Measurements from ENCODE around the gene TMEM200B. TPM values are rescaled to one million over a fixed set of nuclear protein-coding genes. Genes with fewer than 3 reads are reported as not detected.
"Not testable (repeated sequence)": the region's sequence is repeated elsewhere in the genome, so short reads cannot be mapped to it uniquely, and the experiment has no call there.

Gene TMEM200B
- total and polyA plus RNA-seq, 4 donors, result 1.9 to 10.5 (median 4.7) TPM

DNA sequence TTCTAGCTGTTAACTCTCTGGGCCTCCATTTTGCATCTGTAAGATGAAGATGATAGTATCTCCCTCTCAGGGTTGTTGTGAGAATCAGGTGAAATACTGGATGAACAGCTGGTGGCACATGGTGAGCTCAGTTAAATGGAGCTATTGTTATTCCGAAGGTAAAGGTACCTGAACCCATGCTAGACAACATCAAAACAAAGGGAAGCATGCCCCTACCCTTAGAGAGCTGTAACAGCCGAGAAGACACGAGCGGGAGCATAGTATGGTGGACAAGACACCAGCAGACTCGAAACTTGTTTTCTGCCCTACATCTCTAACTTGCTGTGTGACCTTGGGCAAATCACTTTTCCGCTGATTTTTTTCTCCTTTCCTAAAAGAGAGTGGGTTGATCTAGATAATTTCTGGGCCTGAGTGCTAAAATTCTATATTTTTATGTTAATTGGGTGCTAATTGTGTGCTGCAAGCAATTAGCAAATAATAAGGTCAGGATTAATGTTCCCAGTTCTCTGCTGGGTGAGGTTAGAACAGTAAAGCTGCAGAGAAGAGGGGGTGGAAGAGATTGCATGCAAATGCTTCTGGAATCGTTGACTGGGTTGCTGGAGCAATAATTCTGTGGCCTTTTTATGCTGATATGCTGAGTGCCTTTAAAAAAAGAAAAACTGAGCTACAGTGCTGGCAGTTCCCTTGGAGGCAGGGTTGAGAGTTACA lies 10.8 kb downstream of the TMEM200B start:
- no peak for DNase-seq
- Histone ChIP-seq H3K36me3 (ENCODE audit: control insufficient read depth in 4 of 4, insufficient read depth in 4 of 4, low read length in 4 of 4) (peaks cover 0 to 35% (median 5%) of the 10 kb centered on the region in 4 donors), H3K9me3 (ENCODE audit: control insufficient read depth in 4 of 4, insufficient read depth in 3 of 4, low read length in 3 of 4) (no peaks in the 10 kb centered on the region), H3K4me1 (ENCODE audit: control insufficient read depth in 5 of 5, insufficient read depth in 5 of 5, low read length in 5 of 5) (no peaks in the 10 kb centered on the region), H3K4me3 (no peak overlapping the region), H3K9ac (ENCODE audit: insufficient read depth in 1 of 2, low read length in 2 of 2) (no peak overlapping the region), H3K27ac (ENCODE audit: low read depth in 1 of 2, low read length in 1 of 2) (no peak overlapping the region), H3K27me3 (ENCODE audit: control insufficient read depth in 3 of 3, insufficient read depth in 3 of 3, low read length in 2 of 3) (no peaks in the 10 kb centered on the region)
- no peak for ATAC-seq (ENCODE audit: insufficient read depth, low FRiP score)
- TF ChIP-seq, protein P1, sequence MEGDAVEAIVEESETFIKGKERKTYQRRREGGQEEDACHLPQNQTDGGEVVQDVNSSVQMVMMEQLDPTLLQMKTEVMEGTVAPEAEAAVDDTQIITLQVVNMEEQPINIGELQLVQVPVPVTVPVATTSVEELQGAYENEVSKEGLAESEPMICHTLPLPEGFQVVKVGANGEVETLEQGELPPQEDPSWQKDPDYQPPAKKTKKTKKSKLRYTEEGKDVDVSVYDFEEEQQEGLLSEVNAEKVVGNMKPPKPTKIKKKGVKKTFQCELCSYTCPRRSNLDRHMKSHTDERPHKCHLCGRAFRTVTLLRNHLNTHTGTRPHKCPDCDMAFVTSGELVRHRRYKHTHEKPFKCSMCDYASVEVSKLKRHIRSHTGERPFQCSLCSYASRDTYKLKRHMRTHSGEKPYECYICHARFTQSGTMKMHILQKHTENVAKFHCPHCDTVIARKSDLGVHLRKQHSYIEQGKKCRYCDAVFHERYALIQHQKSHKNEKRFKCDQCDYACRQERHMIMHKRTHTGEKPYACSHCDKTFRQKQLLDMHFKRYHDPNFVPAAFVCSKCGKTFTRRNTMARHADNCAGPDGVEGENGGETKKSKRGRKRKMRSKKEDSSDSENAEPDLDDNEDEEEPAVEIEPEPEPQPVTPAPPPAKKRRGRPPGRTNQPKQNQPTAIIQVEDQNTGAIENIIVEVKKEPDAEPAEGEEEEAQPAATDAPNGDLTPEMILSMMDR (IDR thresholded peaks at IDR 0.05; ENCODE audit: control extremely low read depth, extremely low read depth), result no peak
- WGBS, 2 donors, result 91 to 93% methylated on average over 7 of the region's 7 CpGs

DNA sequence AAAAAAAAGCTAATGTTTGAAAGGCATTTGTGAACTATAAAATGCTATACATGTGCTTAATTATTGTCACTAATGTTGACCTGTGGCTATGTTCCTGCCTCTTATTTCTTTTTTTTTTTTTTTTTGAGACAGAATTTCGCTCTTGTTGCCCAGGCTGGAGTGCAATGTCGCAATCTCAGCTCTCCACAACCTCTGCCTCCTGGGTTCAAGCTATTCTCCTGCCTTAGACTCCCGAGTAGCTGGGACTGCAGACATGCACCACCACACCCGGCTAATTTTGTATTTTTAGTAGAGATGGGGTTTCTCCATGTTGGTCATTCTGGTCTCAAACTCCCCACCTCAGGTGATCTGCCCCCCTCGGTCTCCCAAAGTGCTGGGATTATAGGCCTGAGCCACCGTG lies 15.7 kb downstream of the TMEM200B start:
- peaks cover 0 to 11% (median 3%) of the 10 kb centered on the region in 4 donors for H3K36me3 ChIP-seq (ENCODE audit: control insufficient read depth in 4 of 4, insufficient read depth in 4 of 4, low read length in 4 of 4)
- not testable (repeated sequence) for H3K4me1 ChIP-seq (ENCODE audit: control insufficient read depth in 5 of 5, insufficient read depth in 5 of 5, low read length in 5 of 5); DNase-seq; H3K9me3 ChIP-seq (ENCODE audit: control insufficient read depth in 4 of 4, insufficient read depth in 3 of 4, low read length in 3 of 4); H3K4me3 ChIP-seq; H3K9ac ChIP-seq (ENCODE audit: insufficient read depth in 1 of 2, low read length in 2 of 2); ATAC-seq (ENCODE audit: insufficient read depth, low FRiP score); H3K27me3 ChIP-seq (ENCODE audit: control insufficient read depth in 3 of 3, insufficient read depth in 3 of 3, low read length in 2 of 3); H3K27ac ChIP-seq (ENCODE audit: low read depth in 1 of 2, low read length in 1 of 2)
- 94 to 96% methylated on average over 6 of the region's 6 CpGs for WGBS, 2 donors

DNA sequence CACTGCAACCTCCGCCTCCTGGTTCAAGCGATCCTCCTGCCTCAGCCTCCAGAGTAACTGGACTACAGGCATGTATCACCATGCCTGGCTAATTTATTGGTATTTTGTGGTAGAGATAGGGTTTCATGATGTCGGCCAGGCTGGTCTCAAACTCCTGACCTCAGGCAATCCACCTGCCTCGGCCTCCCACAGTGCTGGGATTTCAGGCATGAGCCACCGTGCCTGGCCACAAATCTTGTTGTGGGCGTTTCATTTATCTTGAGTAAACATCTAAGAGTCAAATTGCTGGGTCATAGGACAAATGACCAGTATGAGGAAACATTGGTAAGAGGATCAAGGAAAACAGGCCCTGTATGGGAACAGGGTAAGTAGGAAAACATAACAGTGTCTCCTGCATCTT lies 17.9 kb downstream of the TMEM200B start:
- Histone ChIP-seq H3K4me3 (no peak overlapping the region), H3K27me3 (ENCODE audit: control insufficient read depth in 3 of 3, insufficient read depth in 3 of 3, low read length in 2 of 3) (no peaks in the 10 kb centered on the region), H3K4me1 (ENCODE audit: control insufficient read depth in 5 of 5, insufficient read depth in 5 of 5, low read length in 5 of 5) (no peaks in the 10 kb centered on the region), H3K27ac (ENCODE audit: low read depth in 1 of 2, low read length in 1 of 2) (no peak overlapping the region), H3K9ac (ENCODE audit: insufficient read depth in 1 of 2, low read length in 2 of 2) (no peak overlapping the region), H3K36me3 (ENCODE audit: control insufficient read depth in 4 of 4, insufficient read depth in 4 of 4, low read length in 4 of 4) (peaks cover 0 to 11% (median 3%) of the 10 kb centered on the region in 4 donors), H3K9me3 (ENCODE audit: control insufficient read depth in 4 of 4, insufficient read depth in 3 of 4, low read length in 3 of 4) (no peaks in the 10 kb centered on the region)
- DNase-seq (no peak), ATAC-seq (ENCODE audit: insufficient read depth, low FRiP score) (no peak)
- WGBS, 2 donors, result 78 to 88% methylated on average over 6 of the region's 6 CpGs
- TF ChIP-seq, protein P1 (IDR thresholded peaks at IDR 0.05; ENCODE audit: control extremely low read depth, extremely low read depth), result no peak

DNA sequence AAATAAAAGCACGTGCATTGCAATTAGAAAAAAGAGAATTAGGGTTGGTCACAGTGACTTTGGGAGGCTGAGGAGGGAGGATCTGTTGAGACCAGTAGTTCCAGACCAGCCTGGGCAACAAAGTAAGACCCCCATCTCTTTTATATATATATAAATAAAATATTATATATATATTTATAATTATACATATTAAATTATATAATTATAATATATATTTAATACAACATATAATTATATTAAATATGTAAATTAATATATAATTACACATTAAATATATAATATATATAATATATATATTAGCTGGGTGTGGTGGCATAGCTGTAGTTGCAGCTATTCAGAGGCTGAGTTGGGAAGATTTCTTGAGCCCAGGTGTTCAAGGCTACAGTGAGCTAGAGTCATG lies 23.2 kb downstream of the TMEM200B start:
- TF ChIP-seq, protein P1 (IDR thresholded peaks at IDR 0.05; ENCODE audit: control extremely low read depth, extremely low read depth), result no peak
- H3K36me3 ChIP-seq (ENCODE audit: control insufficient read depth in 4 of 4, insufficient read depth in 4 of 4, low read length in 4 of 4), result peaks cover 0 to 17% (median 4%) of the 10 kb centered on the region in 4 donors
- 96 to 100% methylated on average over 1 of the region's 1 CpG for WGBS, 2 donors

More for the DNA sequence above, 23.2 kb downstream of the TMEM200B start:
- Histone ChIP-seq H3K4me1 (ENCODE audit: control insufficient read depth in 5 of 5, insufficient read depth in 5 of 5, low read length in 5 of 5) (peaks cover 0 to 19% (median 0%) of the 10 kb centered on the region in 5 donors), H3K9me3 (ENCODE audit: control insufficient read depth in 4 of 4, insufficient read depth in 3 of 4, low read length in 3 of 4) (no peaks in the 10 kb centered on the region), H3K27me3 (ENCODE audit: control insufficient read depth in 3 of 3, insufficient read depth in 3 of 3, low read length in 2 of 3) (no peaks in the 10 kb centered on the region), H3K27ac (ENCODE audit: low read depth in 1 of 2, low read length in 1 of 2) (no peak overlapping the region), H3K4me3 (no peak overlapping the region), H3K9ac (ENCODE audit: insufficient read depth in 1 of 2, low read length in 2 of 2) (no peak overlapping the region)
- DNase-seq (no peak), ATAC-seq (ENCODE audit: insufficient read depth, low FRiP score) (no peak)
